GM21825 (cell line): Measurements from ENCODE around the gene AMDHD2.
"Not testable (repeated sequence)": the region's sequence is repeated elsewhere in the genome, so short reads cannot be mapped to it uniquely, and the experiment has no call there.

Experiments
- ATAC-seq: cut with Tn5 transposase; IDR thresholded peaks from one replicate; pipeline ENCODE4 v1.9.1; 2021; ENCODE audit warnings: mild to moderate bottlenecking, moderate library complexity; ENCODE audit not compliant: unreplicated experiment

Gene AMDHD2

DNA sequence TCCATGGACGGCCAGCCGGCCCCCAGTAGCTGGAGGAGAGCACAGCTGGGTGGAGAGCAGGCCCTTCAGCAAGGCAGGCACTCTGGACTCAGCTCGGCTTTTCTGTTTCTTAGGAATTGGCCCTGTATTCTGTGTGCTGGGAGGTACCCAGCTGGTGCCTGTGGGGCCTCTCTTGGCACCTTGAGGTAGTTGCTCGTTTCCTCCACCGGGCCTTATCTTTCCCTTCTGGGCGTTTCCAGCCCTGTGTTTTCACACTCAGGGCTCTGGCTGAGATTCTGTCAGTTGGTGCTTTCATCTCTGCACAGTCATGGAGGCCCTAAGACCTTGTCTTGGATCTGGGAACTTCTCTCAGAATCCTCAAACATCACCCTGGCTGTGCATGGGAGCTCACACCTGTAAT lies 47.3 kb downstream of the AMDHD2 start:
- ATAC-seq: not testable (repeated sequence)

DNA sequence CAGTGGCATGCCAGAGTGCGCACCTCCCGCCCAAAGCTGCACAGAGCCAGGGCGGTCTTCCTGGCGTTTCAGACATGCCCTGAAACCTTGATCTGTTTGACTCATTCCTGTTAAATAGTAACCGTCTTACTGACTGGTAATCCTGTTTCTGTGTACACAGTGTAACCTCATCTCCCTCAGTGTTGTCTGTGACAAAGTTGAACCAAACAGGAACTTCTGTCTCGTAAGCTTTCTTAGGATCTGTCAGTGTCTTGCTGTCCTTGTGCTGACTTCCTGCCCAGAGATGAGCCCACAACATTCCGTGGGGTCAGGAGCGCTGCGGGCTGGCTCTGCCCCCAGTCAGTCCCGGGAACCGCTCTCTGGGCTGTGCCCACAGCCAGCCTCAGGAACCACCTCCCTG lies 48.4 kb downstream of the AMDHD2 start:
- not testable (repeated sequence) for ATAC-seq

DNA sequence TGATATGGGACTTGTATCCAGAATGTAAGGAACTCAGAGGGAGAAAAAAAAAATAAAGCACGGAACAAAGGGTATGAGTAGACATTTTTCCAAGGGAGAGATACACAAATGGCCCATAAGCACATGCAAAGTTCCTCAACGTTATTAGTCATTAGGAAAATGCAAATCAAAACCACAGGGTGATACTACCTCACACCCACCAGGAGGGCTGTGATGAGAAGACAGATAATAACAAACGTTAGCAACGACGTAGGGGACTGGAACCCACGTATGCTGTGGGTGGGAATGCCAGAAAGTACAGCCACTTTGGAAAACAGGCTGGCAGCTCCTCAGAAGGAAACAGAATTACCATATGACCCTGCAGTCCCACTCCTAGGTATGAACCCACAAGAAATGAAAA lies 52.5 kb downstream of the AMDHD2 start:
- not testable (repeated sequence) for ATAC-seq

DNA sequence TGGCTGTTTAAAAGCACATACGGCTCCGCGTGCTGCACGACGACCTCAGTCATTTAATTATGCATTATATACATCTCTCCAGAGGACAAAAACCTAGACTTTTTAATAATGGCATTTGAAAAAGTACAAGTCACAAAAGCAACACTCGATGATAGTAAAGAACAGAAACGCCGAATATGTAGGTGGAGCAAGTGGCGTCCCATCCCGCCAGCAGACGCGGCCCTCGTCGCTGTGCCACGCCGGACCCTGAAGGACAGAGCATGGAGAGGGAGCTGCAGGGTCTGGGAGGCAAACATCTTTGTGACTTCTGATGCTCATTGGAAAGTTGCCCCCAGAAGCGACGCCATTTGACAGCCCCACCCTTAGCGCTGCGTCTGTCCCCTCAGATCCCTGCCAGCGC lies 55.7 kb downstream of the AMDHD2 start:
- ATAC-seq: not testable (repeated sequence)

DNA sequence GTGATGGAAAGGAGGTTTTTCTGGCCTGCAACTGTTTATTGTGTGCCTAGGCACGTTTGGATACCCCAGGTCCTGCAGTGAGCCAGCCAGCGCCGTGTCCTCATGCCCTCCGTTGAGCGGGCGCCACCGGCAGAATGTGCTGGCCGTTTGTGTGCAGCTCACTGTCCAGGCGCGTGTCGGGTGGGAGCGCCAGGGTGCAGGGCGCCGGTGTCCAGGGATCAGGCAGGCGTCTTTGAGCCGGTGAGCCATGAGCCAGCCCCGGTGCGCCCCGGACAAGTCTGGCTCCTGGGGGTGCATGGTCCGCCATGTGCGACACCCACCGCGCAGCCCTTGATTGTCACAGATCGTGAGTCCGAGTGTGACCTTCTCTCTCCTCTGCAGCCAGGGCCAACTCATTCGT lies 56.9 kb downstream of the AMDHD2 start:
- ATAC-seq: not testable (repeated sequence)

DNA sequence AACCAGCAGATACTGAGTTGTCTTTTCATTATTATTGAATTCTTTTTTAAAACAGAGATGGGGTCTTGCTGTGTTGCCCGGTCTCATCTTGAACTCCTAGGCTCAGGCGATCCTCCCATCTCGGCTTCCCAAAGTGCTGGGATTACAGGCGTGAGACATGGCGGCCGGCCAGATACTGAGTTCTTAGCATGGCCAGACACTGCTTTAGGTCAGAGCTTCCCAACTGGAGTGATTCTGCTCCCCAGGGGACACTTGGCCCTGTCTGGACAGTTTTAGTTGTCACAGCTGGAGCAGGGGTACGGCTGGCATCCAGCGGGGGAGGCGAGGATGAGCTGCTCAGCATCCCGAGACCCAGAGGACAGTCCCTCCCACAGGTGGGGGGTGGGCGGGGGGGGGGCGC lies 58.7 kb downstream of the AMDHD2 start:
- ATAC-seq: not testable (repeated sequence)

DNA sequence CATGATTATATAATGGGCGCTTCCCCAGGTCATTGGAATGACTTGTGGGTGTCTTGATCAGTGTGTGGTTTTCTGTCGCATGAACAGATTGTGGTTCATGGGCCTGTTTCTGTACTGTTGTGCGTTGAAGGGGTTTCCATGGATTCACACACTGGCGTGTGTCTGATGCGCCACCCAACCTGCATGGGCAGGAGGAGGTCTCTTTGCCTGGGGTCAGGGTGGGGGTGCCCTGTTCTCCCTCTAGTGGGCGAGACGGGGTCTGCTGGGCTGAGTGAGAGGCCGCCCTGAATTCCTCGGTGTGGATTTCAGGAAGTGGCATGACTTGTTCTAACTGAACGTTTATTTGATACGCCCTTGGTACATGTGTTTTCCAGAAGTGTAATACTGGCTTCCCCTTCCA lies 60.0 kb downstream of the AMDHD2 start:
- ATAC-seq: not testable (repeated sequence)

DNA sequence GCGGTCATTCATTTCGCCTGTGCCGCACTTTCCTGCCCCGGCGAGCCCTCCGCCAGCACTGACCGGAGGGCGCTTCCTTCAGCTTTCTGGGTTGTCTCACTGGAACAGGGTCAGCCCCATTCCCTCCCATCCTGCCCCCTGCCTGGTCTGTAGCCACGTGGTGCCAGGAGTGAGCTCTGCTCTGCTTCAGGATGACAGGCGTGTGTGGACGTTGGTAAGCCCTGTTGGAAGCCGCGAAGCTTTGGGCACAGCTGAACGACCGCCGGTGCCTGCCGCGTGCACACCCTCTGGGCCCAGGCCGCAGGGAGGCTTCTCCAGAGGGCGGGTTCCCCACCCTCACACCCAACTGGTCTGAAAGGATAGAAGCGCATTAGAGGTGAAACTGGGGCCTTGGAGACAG lies 60.6 kb downstream of the AMDHD2 start:
- not testable (repeated sequence) for ATAC-seq
